Stimulated activated CD4-positive, alpha-beta T cell treated with anti-CD3 and anti-CD28 coated beads, Interleukin-2, amount 100 ng/mL, for 24 hours (primary cell): ENCODE results near the gene PSME4.
"Not testable (repeated sequence)": the region's sequence is repeated elsewhere in the genome, so short reads cannot be mapped to it uniquely, and the experiment has no call there.

Source experiments
- DNase-seq, 2 donors: peaks; one replicate each; pipeline ENCODE4 v3.0.0-alpha.2; 2020

PSME4 gene

DNA sequence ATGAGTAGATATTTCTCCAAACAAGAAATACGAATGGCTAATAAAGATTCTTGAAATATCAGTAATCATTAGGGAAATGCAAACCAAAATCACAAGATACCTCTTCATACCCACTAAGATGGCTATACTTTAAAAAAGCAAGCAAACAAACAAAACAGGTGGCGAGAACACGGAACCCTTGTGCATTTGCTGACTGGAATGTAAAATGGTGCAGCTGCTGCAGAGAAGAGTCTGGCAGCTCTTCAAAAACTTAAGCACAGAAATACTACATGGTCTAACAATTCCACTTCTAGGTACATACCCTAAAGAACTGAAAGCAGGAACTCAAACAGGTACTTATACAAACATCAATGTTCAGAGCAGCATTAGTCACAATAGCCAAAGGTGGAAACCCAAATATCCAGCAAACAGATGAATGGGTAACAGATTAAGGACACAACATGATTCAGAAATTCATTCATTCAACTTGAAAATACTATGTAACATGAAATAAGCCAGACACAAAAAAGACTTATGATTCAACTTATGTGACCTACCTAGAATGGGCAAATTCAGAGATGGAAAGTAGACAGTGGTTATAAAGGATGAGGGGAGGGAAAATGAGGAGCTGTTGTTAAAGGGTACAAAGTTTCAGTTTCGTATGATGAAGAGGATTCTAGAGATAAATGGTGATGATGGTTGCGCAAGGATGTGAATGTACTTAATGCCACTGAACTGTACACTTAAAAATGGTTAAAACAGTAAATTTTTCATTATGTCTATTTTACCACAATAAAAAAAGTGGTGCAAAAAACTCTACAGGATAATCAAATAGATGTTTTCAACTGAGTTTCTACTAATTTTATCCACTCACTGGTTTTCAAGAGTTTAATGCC lies 84.2 kb downstream of the PSME4 start:
- DNase-seq = no peak

DNA sequence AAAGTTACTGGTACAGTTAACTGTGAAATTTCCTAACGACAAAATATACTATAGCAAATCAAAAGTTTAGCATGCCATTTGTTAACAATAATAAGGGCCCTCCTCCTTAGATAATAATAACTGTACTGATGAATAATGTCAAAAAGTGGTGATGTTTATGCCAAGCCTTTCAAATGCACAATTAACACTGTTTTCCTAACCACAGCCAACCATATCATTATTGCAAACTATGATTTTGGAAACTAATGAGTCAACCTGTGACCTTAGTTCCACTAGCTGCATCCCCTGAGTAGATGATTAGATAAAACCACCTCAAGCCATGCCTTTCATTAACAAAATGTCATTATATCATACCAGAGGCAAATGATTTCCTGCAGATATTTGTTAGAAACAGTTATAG lies 85.9 kb downstream of the PSME4 start:
- no peak for DNase-seq

DNA sequence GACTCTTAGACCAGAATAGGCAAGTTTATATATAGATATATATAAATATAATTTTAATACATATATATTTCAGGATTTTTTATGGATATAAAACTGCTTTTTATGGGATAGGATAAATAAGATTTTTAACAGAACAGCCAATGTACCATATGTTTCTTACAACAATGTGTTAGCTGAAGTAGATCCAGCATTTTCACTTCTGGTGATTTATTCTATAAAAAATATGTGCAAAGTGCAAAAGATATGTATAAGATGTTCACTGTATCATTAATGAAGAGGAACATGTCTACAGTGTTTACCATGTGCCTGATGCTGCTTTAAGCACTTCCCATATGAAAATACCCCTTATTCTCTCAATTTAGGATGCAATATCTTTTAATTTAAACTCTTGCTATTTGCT lies 88.8 kb downstream of the PSME4 start:
- no peak for DNase-seq

DNA sequence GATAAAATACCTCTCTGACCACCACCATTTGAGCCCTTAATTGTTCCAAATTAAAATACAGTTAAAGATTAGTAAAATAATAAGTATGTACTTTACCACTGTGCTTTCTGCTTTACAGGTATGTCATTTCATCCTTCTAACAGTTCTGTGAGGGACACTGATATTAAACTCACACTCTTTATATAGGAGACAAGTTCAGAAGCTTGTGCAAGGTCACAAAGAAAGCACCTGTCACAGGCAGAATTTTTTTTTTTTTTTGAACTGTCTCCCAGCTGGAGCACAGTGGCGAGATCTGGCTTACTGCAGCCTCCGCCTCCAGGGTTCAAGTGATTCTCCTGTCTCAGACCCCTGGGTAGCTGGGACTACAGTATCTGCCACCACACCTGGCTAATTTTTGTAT lies 89.4 kb downstream of the PSME4 start:
- no peak for DNase-seq

DNA sequence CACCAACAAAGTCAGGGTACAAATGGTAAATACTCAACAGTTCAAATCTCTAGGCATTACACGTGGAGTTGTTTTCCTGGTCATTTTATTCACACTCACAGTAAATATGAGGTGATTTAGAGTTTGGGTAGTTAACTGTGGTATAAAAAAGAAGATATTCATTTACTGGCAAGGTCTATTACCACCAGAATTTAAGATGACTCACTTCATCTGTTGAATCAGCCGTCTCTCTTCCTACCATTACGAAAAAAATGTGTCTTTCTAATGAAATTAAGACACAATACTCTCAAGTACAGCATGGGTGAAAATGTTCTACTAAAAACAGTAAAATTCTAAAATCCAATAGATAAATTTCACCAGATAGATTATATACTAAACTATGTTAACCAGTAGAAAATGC lies 90.0 kb downstream of the PSME4 start:
- no peak for DNase-seq

DNA sequence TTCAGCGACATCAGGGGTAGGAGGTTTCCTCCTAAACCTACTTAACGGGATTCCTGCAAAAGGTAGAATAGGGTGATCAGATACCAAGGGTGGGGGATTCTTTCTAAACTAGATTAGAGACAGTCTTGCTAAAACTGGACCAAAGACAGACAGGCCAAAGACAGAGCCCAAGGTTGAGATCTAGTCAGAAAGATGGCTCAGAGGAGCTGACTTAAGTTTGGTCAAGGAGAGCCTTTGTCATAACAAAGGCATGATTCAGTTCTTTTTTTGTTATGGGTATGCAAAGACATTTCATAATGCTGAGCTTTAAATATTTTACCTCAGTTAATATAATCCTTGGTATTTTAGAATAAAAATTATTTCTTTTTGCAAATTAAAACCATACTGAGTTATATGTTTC lies 93.2 kb downstream of the PSME4 start:
- DNase-seq = no peak

DNA sequence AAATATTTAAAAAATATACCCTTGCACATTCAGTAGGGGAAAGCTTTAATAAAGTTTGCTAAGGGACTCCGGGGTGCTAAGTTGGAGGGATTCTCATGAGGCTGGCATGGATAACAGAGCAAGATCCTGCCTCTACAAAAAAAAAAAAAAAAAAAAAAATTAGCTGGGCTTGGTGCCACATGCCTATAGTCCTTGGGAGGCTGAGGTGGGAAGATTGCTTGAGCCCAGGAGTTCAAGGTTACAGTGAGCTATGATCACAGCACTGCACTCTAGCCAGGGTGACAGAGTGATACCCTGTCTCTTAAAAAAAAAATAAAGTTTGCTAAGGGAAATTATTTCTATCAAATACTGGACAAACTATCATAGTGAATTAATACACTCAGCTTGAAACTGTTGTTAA lies 93.7 kb downstream of the PSME4 start:
- DNase-seq = no peak

DNA sequence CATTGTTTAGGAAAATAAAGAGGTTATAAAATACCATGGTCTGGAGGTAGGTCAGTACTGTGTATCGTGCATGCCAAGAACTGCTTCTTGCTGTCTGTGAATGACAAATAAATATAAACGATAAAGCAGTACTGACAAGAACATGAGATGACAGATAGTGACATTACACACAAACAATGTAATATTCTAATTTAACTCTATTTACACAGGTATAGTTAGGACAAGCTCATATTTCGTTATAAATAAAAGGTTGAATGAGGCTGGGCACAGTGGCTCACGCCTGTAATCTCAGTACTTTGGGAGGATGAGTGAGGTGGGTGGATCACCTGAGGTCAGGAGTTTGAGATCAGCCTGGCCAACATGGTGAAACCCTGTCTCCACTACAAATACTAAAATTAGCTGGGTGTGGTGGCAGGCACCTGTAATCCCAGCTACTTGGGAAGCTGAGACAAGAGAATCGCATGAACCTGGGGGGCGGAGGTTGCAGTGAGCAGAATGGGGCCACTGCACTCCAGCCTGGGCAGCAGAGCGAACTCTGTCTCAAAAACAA lies 96.3 kb downstream of the PSME4 start:
- no peak for DNase-seq

DNA sequence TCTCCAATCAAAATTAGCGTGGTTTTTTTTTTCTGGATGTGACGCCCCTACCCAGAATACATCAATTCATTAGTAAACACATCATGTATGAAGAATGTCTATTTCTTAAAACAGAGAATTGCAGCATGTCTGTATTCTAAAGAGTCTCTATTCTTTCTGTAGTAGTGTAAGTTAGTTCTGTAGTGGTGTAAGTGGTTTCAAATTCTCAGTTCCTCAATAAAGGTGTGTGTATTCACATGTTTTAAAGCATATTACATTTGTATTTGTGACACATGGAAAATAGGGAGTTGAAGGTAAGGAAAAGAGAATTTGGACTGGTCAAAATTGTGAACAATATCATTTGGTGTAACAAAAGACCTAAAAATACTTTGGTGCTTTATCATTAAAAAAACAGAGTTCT lies 103.0 kb downstream of the PSME4 start:
- DNase-seq = no peak

DNA sequence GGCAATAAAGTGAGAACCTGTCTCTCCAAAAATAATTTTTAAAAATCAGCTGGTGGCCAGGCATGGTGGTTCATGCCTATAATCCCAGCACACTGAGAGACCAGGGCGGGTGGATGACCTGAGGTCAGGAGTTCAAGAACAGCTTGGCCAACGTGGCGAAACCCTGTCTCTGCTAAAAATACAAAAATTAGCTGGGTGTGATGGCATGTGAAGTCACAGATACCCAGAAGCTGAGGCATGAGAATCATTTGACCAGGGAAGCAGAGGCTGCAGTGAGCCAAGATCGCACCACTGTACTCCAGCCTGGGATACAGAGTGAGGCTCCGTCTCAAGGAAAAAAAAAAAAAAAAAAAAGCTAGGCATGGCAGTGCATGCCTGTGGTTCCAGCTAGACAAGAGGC lies 103.6 kb downstream of the PSME4 start:
- no peak for DNase-seq

DNA sequence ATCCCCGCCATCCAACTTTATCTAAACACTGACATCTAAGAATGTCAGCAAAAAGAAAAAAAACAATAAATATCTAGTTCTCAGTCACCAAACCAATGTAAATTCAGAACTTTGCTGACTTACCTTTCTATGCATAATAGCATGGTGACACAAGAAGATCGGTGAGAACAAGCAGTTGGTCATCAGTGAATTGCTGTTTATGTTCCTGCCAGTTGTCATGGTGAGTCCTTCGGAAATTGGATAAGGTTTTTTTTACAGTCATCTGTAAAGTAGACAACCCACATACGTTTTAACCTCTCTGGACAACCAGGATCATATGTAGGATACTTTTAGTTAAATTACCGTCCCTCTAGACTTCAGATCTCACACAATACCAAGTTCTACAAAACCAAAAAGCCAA lies 104.8 kb downstream of the PSME4 start:
- no peak for DNase-seq

DNA sequence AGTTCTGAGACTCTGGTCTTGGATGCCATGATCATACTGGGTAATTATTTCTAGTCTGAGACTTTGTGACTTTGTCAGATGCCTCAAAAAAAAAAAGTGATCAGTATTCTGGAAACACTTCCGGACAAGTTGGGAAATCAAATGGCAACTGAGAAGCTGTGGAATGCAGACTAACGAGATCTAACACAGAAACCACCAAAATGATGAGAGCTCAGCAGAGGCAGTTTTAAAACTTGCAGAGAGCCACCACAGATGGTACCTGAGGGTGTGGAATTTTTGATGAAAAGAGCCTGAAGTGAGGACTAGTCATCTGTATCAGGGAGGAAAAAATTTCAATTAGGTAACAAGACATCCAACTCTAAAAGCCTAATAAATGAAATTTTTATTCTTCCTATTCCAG lies 105.5 kb downstream of the PSME4 start:
- no peak for DNase-seq

DNA sequence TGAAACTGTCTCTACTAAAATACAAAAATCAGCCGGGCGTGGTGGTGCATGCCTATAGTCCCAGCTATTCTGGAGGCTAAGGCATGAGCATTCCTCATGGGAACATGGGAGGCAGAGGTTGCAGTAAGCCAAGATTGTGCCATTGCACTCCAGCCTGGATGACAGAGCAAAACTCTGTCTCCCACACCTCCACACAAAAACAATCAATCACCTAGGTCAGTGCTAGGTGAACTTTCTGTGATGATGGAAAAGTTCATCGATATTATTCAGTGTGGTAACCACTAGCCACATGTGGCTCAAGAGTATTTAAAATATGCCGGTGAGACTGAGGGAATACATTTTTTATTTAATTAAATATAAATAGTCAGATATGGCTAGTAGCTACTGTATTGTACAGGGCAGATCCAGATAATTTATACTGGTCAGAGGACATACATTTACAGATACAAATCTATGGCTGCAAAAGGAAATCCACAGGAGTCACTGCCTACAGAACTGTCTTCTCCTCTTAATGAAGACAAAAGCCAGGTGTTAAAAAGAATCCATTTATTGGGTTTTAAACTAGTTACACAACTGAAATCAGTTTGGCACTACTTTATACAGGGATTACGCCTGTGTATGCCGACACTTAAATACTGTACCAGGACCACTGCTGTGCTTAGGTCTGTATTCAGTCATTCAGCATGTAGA lies 107.1 kb downstream of the PSME4 start:
- no peak for DNase-seq

DNA sequence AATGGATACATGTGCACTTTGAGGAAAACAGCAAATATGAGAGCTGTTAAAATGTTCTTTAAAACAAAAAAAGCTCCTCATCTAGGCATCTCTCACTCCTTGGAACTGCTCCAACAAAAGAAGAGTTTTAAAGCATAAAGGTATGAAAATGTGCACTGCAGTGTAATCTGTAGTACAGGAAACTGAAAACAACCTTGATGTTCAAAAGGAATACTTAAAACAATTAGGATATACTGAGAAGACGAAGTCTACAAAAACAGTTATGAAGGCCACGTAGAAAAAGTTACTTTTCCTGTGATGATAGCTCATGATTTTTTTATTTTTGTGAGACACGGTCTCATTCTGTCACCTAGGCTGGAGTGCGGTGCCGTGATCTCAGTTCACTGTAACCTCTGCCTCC lies 109.0 kb downstream of the PSME4 start:
- DNase-seq = no peak

DNA sequence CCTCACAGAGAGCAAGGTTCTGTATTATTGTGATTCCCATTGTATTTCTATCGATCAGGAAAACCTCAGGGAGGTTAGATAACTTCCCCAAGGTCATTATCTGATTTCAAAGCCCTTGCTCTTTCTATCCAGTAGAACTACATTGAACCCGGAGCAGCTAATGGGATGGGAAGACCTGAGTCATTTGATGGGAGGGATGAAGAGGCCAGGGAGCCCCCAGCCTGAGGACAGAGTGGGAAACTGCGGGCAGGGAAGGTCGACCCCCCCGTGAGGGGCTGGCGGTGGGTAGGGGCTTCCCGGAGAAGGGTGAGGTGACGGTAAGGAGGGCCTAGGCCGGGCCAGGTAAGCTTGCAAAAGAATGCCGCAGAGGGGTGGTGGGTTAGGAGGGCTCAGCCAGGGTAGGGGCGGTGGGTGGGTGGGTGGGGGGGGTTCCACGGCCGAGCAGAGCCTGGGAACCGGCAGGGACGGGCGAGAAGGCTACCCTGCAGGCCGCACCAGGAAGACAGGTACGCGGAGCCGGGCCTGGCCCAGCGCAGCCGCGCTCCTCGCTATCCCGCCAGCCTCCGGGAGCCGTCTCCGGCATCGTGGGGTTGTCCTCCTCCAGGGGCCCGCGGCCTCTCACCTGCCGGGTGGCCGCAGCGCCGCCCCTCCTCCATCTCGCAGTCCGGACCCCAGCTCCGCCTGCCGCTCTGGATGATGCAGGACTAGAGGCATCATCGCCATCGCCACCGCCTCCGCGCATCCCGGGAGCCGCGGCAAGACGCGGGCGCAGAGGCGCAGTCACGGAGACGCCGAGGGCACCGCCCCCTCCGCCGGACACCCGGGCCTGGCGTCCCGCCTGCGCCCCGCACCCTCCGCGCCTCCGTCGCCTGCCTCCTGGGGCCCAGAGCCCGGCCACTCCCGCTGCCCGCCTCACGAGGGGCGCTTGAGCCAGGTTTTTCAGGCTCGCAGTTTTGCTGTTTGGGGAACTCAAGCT lies 111.3 kb downstream of the PSME4 start, which contains the start of gene GPR75:
Gene GPR75, minus strand, starts transcription at position 762 of the 976 bp plus-strand sequence. CDS start 5,211 bp downstream, outside the sequence.
- DNase-seq = no peak

DNA sequence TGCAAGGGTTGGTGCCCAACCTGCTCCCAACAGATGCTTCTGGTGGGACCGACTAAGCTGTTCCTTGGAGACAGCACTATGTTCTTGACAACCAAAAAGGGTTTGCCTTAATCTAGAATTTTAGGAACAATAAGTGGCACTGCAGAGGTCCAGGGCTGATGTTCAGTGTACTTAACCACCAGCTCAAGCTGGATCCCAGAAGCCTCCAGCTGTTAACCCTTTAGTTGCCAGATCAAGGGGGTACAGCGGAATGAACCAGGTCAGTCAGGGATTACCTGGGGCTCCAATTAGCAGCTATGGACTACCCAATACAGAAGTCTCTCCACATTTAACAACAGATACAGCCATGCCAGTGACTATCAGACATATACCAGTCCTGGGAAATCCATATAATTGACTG lies 114.5 kb downstream of the PSME4 start:
- no peak for DNase-seq

DNA sequence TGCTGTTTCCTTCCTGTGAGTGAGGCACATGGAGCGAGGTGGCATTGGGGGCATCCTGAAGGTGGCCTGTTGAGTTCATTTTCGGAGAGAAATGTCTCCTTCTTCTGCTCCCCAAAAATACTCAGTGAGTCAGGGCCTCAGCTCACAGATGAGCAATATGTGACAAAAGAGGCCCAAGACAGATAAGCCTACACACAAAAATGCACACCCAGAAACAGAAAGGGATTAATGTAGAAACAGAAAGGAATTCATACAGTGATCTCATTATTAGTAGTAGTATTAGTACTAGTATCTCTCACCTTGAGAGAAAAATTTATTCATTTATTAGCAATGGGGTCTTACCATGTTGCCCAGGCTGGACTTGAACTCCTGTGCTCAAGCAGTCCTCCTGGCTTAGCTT lies 116.1 kb downstream of the PSME4 start:
- DNase-seq = no peak

DNA sequence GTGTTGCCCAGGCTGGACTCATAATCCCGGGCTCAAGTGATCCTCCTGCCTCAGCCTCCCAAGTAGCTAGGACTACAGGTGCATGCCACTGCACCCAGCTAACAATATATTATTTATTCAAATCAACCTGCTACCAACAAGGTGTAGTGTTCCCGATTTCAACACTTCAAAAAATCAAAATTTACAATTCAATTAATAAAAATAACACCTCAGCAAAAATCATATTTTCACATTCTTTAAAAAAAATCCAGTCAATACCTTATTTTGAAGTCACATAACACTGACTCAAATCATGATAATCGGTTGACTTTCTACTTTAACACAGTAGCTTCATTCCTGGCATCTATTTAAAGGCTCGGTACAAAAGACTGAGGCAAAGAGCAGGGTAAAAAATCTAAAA lies 118.3 kb downstream of the PSME4 start:
- no peak for DNase-seq

DNA sequence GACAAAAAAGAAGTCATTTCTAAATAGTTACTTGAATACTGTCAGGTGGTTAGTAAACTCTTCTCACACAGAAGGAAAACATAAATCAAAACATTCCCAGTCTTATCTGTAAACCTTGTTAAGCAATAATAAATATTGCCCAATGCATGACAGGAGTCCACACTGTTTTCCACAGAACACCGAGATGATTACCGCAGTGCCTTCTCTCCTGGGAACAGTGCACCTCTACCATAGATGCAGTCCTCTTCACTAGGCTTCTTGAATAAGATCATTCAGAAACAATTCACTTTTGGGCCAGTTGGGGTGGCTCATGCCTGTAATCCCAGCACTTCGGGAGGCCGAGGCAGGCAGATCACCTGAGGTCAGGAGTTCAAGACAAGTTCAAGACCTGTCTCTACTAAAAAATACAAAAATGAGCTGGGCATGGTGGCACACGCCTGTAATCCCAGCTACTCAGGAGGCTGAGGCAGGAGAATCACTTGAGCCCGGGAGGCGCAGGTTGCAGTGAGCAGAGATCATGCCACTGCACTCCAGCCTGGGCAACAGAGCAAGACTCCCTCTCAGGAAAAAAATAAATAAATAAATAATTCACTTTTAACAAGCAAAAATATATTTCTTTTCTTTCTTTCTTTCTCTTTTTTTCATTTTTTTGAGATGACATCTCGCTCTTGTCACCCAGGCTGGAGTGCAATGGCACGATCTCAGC lies 119.6 kb downstream of the PSME4 start:
- not testable (repeated sequence) for DNase-seq

DNA sequence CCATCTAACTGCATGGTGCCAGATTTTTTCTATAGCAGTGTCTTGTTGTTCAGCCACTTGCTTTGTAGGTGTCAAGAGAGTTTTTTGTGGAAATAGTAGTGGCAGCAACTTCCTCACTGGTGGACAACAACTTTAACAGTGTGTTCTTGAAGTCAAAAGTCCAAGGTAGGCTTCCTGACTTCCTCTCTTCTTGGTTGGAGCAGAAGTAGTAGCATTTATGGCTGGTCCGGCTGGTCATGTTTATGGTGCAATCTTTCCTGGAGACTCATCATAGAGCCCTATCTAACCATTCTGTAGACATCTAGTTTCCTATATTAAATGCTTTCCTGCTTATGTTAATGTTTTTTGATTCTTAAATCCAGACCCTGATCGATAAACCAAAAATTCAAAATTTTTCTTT lies 122.7 kb downstream of the PSME4 start:
- no peak for DNase-seq

DNA sequence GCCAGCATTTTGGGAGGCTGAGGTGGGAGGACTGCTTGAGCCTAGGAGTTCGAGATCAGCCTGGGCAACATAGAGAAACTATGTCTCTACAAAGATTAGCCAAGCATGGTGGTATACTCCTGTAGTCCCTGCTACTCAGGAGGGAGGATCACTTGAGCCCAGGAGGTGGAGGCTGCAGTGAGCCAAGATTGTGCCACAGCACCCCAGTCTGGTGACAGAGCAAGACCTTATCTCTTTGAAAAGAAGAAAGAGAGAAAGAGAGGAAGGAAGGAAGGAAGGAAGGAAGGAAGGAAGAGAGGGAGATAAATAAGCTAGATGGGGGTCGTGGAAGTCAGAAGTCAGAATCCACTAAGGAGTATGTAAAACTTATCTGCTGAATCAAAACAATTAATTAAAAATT lies 127.2 kb downstream of the PSME4 start:
- DNase-seq = no peak

DNA sequence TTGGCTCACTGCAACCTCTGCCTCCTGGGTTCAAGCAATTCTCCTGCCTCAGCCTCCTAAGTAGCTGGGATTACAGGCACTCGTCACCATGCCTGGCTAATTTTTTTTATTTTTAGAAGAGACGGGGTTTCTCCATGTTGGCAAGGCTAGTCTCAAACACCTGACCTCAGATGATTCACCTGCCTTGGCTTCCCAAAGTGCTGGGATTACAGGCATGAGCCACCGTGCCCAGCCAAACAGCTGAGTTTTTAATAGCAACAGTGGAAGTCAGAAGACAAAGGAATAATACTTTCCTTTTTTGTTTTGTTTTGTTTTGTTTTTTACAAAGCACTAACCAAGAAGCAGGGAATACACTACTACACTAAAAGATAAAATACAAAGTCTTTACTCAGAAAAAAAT lies 127.9 kb downstream of the PSME4 start:
- no peak for DNase-seq
